ENCODE results near the gene C10orf71.

C10orf71 gene

DNA sequence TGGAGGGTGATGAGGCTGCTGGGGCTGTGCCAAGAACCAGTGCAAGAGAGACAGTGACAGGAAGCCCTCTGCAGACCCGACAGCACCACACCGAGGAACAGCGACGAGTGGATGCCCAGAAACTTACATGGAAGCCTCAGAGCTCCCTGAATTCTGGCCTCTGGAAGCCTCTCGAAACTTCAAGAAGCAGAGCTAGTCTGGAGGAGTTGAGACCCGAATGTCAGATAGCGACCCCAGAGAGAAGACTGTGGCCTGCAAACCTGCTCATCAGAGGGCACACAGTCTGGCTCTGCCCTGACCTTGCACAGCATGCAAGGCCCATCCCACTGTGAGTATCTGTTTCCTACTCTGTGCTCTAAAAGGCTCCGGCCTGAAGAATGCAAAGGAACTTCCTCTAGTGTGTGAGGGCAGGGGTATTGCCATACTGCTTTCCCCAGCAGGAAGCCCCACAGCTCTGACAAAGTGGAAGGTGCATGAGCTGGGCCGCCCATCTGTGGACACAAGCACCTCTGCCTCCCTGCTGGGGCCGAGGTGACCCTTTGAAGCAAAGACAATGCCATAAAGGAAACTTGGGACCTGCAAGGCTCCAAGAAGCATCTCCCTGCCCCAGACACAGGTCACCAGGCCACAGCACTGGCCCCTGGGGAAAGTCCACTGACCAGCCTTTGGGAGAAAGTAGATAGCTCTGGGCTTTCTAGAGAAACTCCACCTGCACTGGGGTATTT is 10.5 kb upstream of the C10orf71 start:
- H3K4me1 ChIP-seq, result no peaks in the 10 kb centered on the region
- no peak for TF ChIP-seq CTCF (IDR thresholded peaks at IDR 0.05)
- intact Hi-C loops (cut with DNase I; ENCODE audit: low total_unique reads), result no loop called here
- H3K27me3 ChIP-seq, result no peaks in the 10 kb centered on the region
- peak in 1 of 2 donors; percentile 38 for DNase-seq
- no peak overlapping the region for H3K27ac ChIP-seq
- H3K4me3 ChIP-seq, result no peak overlapping the region
- H3K36me3 ChIP-seq, result no peaks in the 10 kb centered on the region
- H3K9me3 ChIP-seq, result no peaks in the 10 kb centered on the region

GRCh38 chr10:49289480-49289879 is 9.5 kb upstream of the C10orf71 start:
- H3K27ac ChIP-seq, result no peak overlapping the region
- H3K4me1 ChIP-seq, result no peaks in the 10 kb centered on the region
- no peak overlapping the region for H3K4me3 ChIP-seq
- H3K9me3 ChIP-seq, result no peaks in the 10 kb centered on the region
- peak in 1 of 2 donors; percentile 16 for DNase-seq
- no peaks in the 10 kb centered on the region for H3K36me3 ChIP-seq
- intact Hi-C loops (cut with DNase I; ENCODE audit: low total_unique reads), result no loop called here
- TF ChIP-seq CTCF (IDR thresholded peaks at IDR 0.05), result no peak
- no peaks in the 10 kb centered on the region for H3K27me3 ChIP-seq

DNA sequence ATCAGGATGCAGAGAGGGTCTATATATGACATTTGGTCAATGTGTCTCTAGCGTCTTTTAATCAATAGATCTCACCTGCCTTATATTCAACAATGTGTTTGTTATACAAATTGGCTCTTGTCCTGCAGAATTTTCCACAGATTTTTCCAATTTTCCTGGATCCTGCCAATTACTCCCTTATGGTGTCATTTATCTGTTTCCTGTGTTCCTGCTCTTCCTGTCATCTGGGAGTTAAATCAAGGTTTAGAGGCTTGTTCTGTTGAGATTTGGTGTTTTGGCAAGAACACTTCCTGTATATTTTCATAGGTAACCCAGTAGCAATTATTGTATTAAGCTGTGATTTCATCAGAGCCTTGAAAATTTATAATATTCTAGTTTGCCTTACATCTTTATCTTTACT is 8.8 kb upstream of the C10orf71 start:
- TF ChIP-seq CTCF (IDR thresholded peaks at IDR 0.05), result no peak
- DNase-seq, result no peak
- H3K9me3 ChIP-seq, result no peaks in the 10 kb centered on the region
- no peaks in the 10 kb centered on the region for H3K36me3 ChIP-seq
- intact Hi-C loops (cut with DNase I; ENCODE audit: low total_unique reads), result no loop called here
- H3K27me3 ChIP-seq, result no peaks in the 10 kb centered on the region
- no peak overlapping the region for H3K4me3 ChIP-seq
- no peaks in the 10 kb centered on the region for H3K4me1 ChIP-seq
- H3K27ac ChIP-seq, result no peak overlapping the region

DNA sequence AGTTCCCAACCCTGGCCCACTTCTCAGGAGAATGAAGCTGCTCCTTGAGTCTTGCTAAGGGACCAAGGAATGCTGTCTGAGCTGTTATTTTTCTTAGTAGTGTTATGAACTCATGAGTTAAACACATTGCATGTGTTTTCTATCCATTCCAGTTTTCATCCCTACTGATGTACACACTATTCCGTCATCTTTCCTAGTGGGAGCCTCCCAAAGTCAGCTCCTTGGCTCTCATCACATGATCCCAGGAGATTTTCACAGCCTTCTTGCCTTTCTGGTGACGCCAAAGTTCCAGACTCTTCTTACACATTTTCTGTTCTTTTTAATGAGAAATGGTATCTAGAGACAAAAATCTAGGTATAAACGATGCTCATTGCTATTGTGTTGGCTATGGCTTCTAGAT is 8.4 kb upstream of the C10orf71 start:
- Histone ChIP-seq H3K27me3 (no peaks in the 10 kb centered on the region), H3K4me1 (no peaks in the 10 kb centered on the region), H3K36me3 (no peaks in the 10 kb centered on the region), H3K4me3 (no peak overlapping the region), H3K9me3 (no peaks in the 10 kb centered on the region), H3K27ac (no peak overlapping the region)
- no peak for DNase-seq
- intact Hi-C loops (cut with DNase I; ENCODE audit: low total_unique reads), result no loop called here
- TF ChIP-seq CTCF (IDR thresholded peaks at IDR 0.05), result no peak

DNA sequence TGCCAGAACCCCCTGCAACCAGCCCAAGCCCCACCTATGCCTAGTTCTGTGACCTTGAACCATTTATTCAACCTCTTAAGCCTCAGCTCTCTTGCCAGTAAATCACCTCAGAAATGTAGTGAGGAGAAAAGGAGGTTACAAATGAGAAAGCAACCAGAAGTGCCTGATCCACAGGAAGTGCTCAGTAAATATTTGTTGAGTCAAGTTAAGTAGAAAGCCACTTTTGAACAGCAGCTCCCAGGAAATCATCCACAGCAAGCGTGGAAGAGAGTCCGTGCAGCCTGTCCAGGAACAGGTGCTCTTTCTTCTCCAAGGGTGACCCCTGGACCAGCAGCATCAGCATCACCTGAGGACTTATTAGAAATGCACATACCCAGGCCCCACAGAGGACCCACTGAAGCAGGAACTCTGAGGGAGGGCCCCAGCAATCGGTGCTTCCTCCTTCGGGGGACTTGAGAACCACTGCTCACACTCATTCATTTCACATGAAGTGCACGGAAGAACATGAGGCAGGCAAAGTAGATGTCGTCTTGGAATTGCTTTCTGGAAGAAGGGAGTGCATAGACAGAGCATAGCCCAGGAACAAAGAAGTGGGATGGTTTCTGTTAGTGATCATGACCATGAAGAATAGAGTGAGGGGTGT is 6.3 kb upstream of the C10orf71 start:
- H3K4me1 ChIP-seq, result peaks cover 0 to 4% (median 2%) of the 10 kb centered on the region in 4 donors
- no peak overlapping the region for H3K4me3 ChIP-seq
- no peak for TF ChIP-seq CTCF (IDR thresholded peaks at IDR 0.05)
- DNase-seq, result peak in 1 of 2 donors; percentile 27
- no peak overlapping the region for H3K27ac ChIP-seq
- no peaks in the 10 kb centered on the region for H3K9me3 ChIP-seq
- no peaks in the 10 kb centered on the region for H3K27me3 ChIP-seq
- H3K36me3 ChIP-seq, result no peaks in the 10 kb centered on the region
- intact Hi-C loops (cut with DNase I; ENCODE audit: low total_unique reads), result no loop called here

Measured in tibial artery (tissue), 4 donors.